ENCODE measurements around the gene CPB2.

Gene CPB2

GRCh38 chr13:46097015-46097414 is 7.8 kb downstream of the CPB2 start:
- no peak for DNase-seq

- no peak for DNase-seq
Observed at GRCh38 chr13:46094478-46094877, 10.4 kb downstream of the CPB2 start.

- no peak for DNase-seq
Observed at GRCh38 chr13:46088821-46089562, 15.8 kb downstream of the CPB2 start.

GRCh38 chr13:46087481-46087880 is 17.4 kb downstream of the CPB2 start:
- DNase-seq = no peak

- DNase-seq = no peak
Observed at GRCh38 chr13:46086985-46087384, 17.8 kb downstream of the CPB2 start.

GRCh38 chr13:46086421-46086922 is 18.4 kb downstream of the CPB2 start:
- DNase-seq = no peak

GRCh38 chr13:46085737-46086136 is 19.1 kb downstream of the CPB2 start:
- DNase-seq = no peak

- DNase-seq = no peak
Observed at GRCh38 chr13:46082324-46082723, 22.5 kb downstream of the CPB2 start.

- DNase-seq = no peak
Observed at GRCh38 chr13:46079770-46080169, 25.1 kb downstream of the CPB2 start.

GRCh38 chr13:46077265-46077664 is 27.6 kb downstream of the CPB2 start:
- no peak for DNase-seq

GRCh38 chr13:46076827-46077226 is 28.0 kb downstream of the CPB2 start:
- no peak for DNase-seq

GRCh38 chr13:46075811-46076210 is 29.0 kb downstream of the CPB2 start:
- DNase-seq = no peak

GRCh38 chr13:46071590-46072249 is 33.1 kb downstream of the CPB2 start:
- DNase-seq = no peak

- no peak for DNase-seq
Observed at GRCh38 chr13:46063292-46063691, 41.5 kb downstream of the CPB2 start.

GRCh38 chr13:46062185-46062584 is 42.6 kb downstream of the CPB2 start:
- DNase-seq = no peak

GRCh38 chr13:46059405-46059804 is 45.4 kb downstream of the CPB2 start:
- no peak for DNase-seq

GRCh38 chr13:46058268-46058667 is 46.6 kb downstream of the CPB2 start:
- no peak for DNase-seq

GRCh38 chr13:46057256-46058015 is 47.4 kb downstream of the CPB2 start:
- no peak for DNase-seq

- no peak for DNase-seq
Observed at GRCh38 chr13:46053162-46054012, 51.4 kb downstream of the CPB2 start.

- DNase-seq = peak; percentile 78 to 80
Observed at GRCh38 chr13:46052319-46053161, 52.3 kb downstream of the CPB2 start, which contains the start of gene ZC3H13. TSS of gene ZC3H13 (minus strand) at chr13:46052746. CDS start at chr13:46045507, 7,239 bp downstream.

GRCh38 chr13:46051968-46052318 is 52.9 kb downstream of the CPB2 start:
- DNase-seq = no peak

- DNase-seq = no peak
Observed at GRCh38 chr13:46050771-46051170, 54.1 kb downstream of the CPB2 start.
